Endodermal cell (in vitro differentiated cells): ENCODE results near the gene ATP5F1A. TPM values are rescaled to one million over a fixed set of nuclear protein-coding genes. Genes with fewer than 3 reads are reported as not detected.
A peak's percentile ranks its signal among the peaks of the same experiment; 100 is the strongest.
"Not testable (repeated sequence)": the region's sequence is repeated elsewhere in the genome, so short reads cannot be mapped to it uniquely, and the experiment has no call there.

Experiments used
- DNase-seq: peaks from one replicate; pipeline ENCODE4 v3.0.0-alpha.2; 2017
- H3K27ac ChIP-seq: 2 replicates; pipeline ENCODE4 v1.5.1; 2013; ENCODE audit warnings: mild to moderate bottlenecking, low read depth, low read length, moderate library complexity
- H3K27me3 ChIP-seq: 2 replicates; pipeline ENCODE4 v1.6.1; 2013; ENCODE audit warnings: mild to moderate bottlenecking, low read length, moderate library complexity; ENCODE audit not compliant: insufficient read depth, control insufficient read depth, poor library complexity, severe bottlenecking
- H3K36me3 ChIP-seq: 2 replicates; pipeline ENCODE4 v1.7.0; 2013; ENCODE audit warnings: mild to moderate bottlenecking, low read length, moderate library complexity; ENCODE audit not compliant: control insufficient read depth, insufficient read depth
- H3K4me1 ChIP-seq: one replicate; pipeline ENCODE4 v1.7.0; 2013; ENCODE audit warnings: low read length; ENCODE audit not compliant: control insufficient read depth, insufficient read depth
- H3K4me3 ChIP-seq: 2 replicates; pipeline ENCODE4 v1.5.1; 2013; ENCODE audit warnings: mild to moderate bottlenecking, low read length, moderate library complexity
- H3K9ac ChIP-seq: 2 replicates; pipeline ENCODE4 v1.6.1; 2013; ENCODE audit warnings: mild to moderate bottlenecking, low read length, moderate library complexity; ENCODE audit not compliant: poor library complexity, severe bottlenecking; ENCODE audit errors: extremely low read depth
- H3K9me3 ChIP-seq: 2 replicates; pipeline ENCODE4 v1.6.1; 2013; ENCODE audit warnings: mild to moderate bottlenecking, low read length, moderate library complexity; ENCODE audit not compliant: control insufficient read depth
- H3K27ac Mint-ChIP-seq: 2 replicates; pipeline ENCODE4 v1.8.0; 2020; ENCODE audit warnings: mixed read lengths
- H3K27me3 Mint-ChIP-seq: 2 replicates; pipeline ENCODE4 v1.8.0; 2021; ENCODE audit warnings: mild to moderate bottlenecking, mixed read lengths; ENCODE audit not compliant: insufficient read depth
- H3K36me3 Mint-ChIP-seq: 2 replicates; pipeline ENCODE4 v1.8.0; 2020; ENCODE audit warnings: low read depth, mixed read lengths
- H3K4me1 Mint-ChIP-seq: 2 replicates; pipeline ENCODE4 v1.8.0; 2020; ENCODE audit warnings: mixed read lengths
- H3K4me3 Mint-ChIP-seq: 2 replicates; pipeline ENCODE4 v1.8.0; 2020; ENCODE audit warnings: mild to moderate bottlenecking, moderate library complexity, mixed read lengths
- H3K9me3 Mint-ChIP-seq: 2 replicates; pipeline ENCODE4 v1.8.0; 2020; ENCODE audit warnings: mild to moderate bottlenecking, mixed read lengths
- CTCF ChIP-seq: fragments of 200-600 bp; sonication (generic); conservative IDR thresholded peaks from 2 replicates; pipeline ENCODE4 v1.5.0; 2021; ENCODE audit warnings: antibody characterized with exemption, mild to moderate bottlenecking
- WGBS, 2 experiments: methylation state at CpG; one replicate each; pipeline versions ENCODE4 v1.1.5 to v1.1.7; 2013; ENCODE audit warnings: missing lambda C conversion rate in 2 of 2, mixed read lengths in 1 of 2; ENCODE audit not compliant: insufficient coverage in 1 of 2, insufficient read length in 1 of 2; 5-methylcytosine and 5-hydroxymethylcytosine counted together
- total RNA-seq, 2 donors: library from RNA; stranded (reverse); fragmentation: NEBNext Ultra II Directional in 1 of 2; extraction: Animal tissue kit (Norgen Biotek cat#: 25700) in 1 of 2; gene quantifications; 2 replicates in 1 of 2; 3 replicates in 1 of 2; pipeline ENCODE4 v1.2.1, GENCODE V29; 2021

The ATP5F1A gene
- total RNA-seq, 2 donors from 2014 or later, result 608 to 706 TPM

- Histone ChIP-seq H3K27ac (no peak overlapping the region), H3K9me3 (peaks cover 13% of the 10 kb centered on the region), H3K27me3 (no peaks in the 10 kb centered on the region), H3K36me3 (peaks cover 53% of the 10 kb centered on the region), H3K4me1 (no peaks in the 10 kb centered on the region), H3K9ac (no peak overlapping the region), H3K4me3 (peak overlapping the region; percentile 59)
- no peaks in the 10 kb centered on the region for H3K27me3 Mint-ChIP-seq
- TF ChIP-seq CTCF, result no peak
- H3K36me3 Mint-ChIP-seq, result peaks cover 52% of the 10 kb centered on the region
- peak overlapping the region; percentile 22 for H3K4me3 Mint-ChIP-seq
- H3K9me3 Mint-ChIP-seq, result peaks cover 5% of the 10 kb centered on the region
- no peak for DNase-seq
- WGBS, 2 experiments, result 93 to 99% methylated on average over 5 to 9 of the region's 10 CpGs
- peaks cover 15% of the 10 kb centered on the region for H3K4me1 Mint-ChIP-seq
- no peak overlapping the region for H3K27ac Mint-ChIP-seq
Measured at GRCh38 chr18:46095532-46095931, 2.6 kb downstream of the ATP5F1A start.

- Mint-ChIP-seq H3K4me3 (peak overlapping the region; percentile 28), H3K27ac (peak overlapping the region; percentile 94), H3K36me3 (peaks cover 97% of the 10 kb centered on the region), H3K9me3 (peaks cover 24% of the 10 kb centered on the region), H3K4me1 (peaks cover 26% of the 10 kb centered on the region)
- not testable (repeated sequence) for H3K27ac ChIP-seq, H3K27me3 Mint-ChIP-seq, H3K27me3 ChIP-seq, H3K4me1 ChIP-seq
- WGBS, 2 experiments, result 46 to 80% methylated on average over 3 to 7 of the region's 8 CpGs
- peaks cover 28% of the 10 kb centered on the region for H3K9me3 ChIP-seq
- peaks cover 92% of the 10 kb centered on the region for H3K36me3 ChIP-seq
- peak overlapping the region; percentile 58 for H3K9ac ChIP-seq
- H3K4me3 ChIP-seq, result peak overlapping the region; percentile 19
- DNase-seq, result peak; percentile 71
Measured at GRCh38 chr18:46088501-46088900, 9.6 kb downstream of the ATP5F1A start.

- Histone ChIP-seq H3K4me1 (peaks cover 4% of the 10 kb centered on the region), H3K9me3 (peaks cover 4% of the 10 kb centered on the region), H3K27ac (peak overlapping the region; percentile 6), H3K9ac (no peak overlapping the region), H3K27me3 (no peaks in the 10 kb centered on the region), H3K36me3 (peaks cover 91% of the 10 kb centered on the region), H3K4me3 (peak overlapping the region; percentile 44)
- no peak overlapping the region for H3K4me3 Mint-ChIP-seq
- H3K27ac Mint-ChIP-seq, result peak overlapping the region; percentile 93
- peaks cover 25% of the 10 kb centered on the region for H3K4me1 Mint-ChIP-seq
- no peak for TF ChIP-seq CTCF
- DNase-seq, result no peak
- H3K27me3 Mint-ChIP-seq, result no peaks in the 10 kb centered on the region
- H3K36me3 Mint-ChIP-seq, result peaks cover 93% of the 10 kb centered on the region
- H3K9me3 Mint-ChIP-seq, result peaks cover 8% of the 10 kb centered on the region
- WGBS, 2 experiments, result 55 to 66% methylated on average over 2 of the region's 2 CpGs
Measured at GRCh38 chr18:46084431-46084830, 13.7 kb downstream of the ATP5F1A start.

GRCh38 chr18:46080156-46080555 is 17.9 kb downstream of the ATP5F1A start:
- no peak overlapping the region for H3K4me3 ChIP-seq
- H3K27me3 ChIP-seq, result no peaks in the 10 kb centered on the region
- Mint-ChIP-seq H3K27me3 (no peaks in the 10 kb centered on the region), H3K36me3 (peaks cover 79% of the 10 kb centered on the region), H3K9me3 (no peaks in the 10 kb centered on the region), H3K27ac (no peak overlapping the region), H3K4me1 (peaks cover 10% of the 10 kb centered on the region), H3K4me3 (no peak overlapping the region)
- H3K9ac ChIP-seq, result no peak overlapping the region
- DNase-seq, result no peak
- H3K4me1 ChIP-seq, result peaks cover 4% of the 10 kb centered on the region
- no peak for TF ChIP-seq CTCF
- peaks cover 71% of the 10 kb centered on the region for H3K36me3 ChIP-seq
- 100% methylated on average over 1 of the region's 1 CpG; no CpG with 5 or more reads in 1 of the 2 experiments for WGBS, 2 experiments
- H3K9me3 ChIP-seq, result no peaks in the 10 kb centered on the region
- no peak overlapping the region for H3K27ac ChIP-seq
